Measurements from ENCODE around the gene ACBD3.
A peak's percentile ranks its signal among the peaks of the same experiment; 100 is the strongest.

The ACBD3 gene

DNA sequence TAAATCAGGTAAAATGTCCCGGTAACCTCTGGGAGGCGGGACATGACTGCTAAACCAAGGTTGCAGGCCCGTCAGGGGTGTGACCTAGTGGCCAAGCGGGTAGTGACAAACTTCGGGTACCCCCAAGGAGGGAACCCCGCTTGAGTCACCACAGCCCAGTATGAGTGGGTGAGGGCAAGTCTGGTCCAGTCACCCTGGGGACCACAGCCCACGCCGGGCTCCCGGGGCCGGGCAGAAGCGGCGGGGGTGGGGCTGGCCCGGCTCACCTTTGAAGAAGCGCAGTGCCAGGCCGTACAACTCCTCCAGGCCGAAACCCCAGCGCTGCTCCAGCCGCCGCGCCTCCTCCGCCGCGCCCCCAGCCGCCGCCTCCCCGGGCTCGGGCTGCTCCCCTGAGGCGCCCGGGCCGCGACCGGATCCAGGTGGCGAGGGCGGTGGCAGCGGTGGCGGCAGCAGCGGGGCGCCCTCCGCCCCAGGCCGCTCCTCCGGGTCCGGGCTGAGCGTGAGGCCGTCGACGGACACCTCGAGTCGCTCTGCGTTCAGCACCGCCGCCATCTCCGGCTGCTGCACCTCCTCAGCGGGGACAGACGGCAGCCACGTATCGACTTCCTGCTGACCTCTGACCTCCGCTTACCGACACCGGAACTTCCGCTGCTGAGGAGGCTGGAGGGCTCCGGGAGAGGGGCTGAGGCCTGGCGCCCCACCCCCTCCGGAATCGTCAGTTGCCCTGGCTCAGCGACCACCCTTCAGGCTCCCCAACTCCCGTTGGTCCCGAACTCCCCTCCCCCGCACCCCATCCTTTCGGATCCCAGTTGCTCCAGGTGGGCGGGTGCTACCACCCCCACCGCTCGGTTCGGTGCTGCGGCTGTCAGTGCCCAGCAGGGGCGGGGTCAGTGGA, at the start of gene ACBD3:
TSS of gene ACBD3 (minus strand) at position 618 of the 895 bp plus-strand sequence. CDS start at position 552, 66 bp downstream.
- peak within 1 kb of the TSS; percentile 83 to 98 (median 95) for H3K27ac ChIP-seq

DNA sequence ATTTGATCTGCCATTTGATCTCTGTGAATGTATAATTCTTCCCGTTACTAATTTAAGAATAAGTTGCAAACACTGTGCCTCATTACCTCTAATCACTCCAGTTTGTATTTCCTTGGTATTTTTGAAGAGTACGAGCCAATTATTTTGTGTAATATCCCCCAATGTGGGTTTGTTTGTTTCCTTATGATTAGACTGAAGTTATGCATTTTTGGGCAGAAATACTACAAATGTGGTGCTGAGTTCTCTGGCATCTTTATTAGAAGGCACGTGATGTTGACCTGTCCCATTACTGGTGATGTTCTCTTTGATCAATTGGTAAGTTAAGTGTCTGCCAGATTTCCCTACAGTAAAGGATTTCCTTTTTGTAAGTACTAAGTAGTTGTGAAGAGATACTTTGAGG, 47.3 kb upstream of the ACBD3 start:
- H3K27ac ChIP-seq: no peak overlapping the region
- H3K4me3 ChIP-seq: no peak overlapping the region

More for the DNA sequence above, at the start of gene ACBD3:
- H3K4me3 ChIP-seq: peak within 1 kb of the TSS; percentile 57 to 87 (median 78)

DNA sequence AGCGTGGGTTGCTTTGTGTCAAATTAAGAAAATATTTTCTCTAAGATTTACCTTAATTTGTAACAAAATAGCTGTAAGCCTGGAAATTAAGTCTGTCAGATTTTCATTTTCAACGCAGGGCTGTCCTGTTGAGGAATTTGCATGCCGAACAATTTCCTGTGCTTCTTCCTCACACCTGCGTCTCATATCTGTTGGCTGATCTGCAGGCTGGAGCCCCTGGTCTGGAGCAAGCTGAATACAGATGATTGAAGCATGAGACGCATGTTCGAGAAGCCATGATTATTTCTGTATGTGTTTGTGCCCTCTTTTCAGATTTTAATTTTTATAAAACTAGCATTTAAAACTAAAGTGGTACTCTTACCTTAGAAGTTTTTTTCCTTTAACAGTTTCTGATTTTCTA, 46.8 kb upstream of the ACBD3 start:
- Histone ChIP-seq H3K4me3 (no peak overlapping the region), H3K27ac (no peak overlapping the region)

DNA sequence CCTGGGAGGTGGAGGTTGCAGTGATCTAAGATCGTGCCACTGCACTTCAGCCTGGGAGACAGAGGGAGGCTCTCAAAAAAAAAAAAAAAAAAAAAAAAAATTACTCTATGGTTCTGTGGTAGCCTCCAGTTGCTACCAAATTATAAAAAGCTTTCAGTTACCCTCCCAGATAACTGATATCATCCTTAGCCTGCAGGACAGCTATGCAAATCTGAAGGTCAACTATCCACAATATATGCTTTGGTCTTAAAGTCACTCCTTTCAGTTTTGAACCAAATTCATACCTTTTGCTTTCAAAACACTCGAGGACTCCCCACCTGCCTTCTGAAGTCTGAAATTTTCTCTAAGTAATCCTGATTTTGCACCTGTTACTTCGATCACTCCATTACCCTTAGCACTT, 40.1 kb upstream of the ACBD3 start:
- H3K27ac ChIP-seq: no peak overlapping the region
- H3K4me3 ChIP-seq: no peak overlapping the region

DNA sequence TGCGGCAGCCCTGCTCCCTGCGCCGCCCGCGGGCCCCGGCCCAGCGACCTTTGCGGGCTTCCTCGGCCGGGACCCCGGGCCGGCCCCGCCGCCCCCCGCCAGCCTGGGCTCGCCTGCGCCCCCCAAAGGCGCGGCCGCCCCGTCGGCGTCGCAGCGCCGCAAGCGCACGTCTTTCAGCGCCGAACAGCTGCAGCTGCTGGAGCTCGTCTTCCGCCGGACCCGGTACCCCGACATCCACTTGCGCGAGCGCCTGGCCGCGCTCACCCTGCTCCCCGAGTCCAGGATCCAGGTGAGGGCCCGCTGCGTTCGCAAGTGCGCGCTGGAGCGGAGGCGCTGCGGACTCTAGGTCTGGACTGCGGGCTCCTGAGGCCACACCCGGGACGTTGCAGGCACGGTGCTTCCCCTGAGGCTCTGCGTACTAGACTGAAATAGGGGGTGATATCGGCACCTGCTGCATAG, 37.3 kb upstream of the ACBD3 start:
- H3K27ac ChIP-seq: no peak overlapping the region
- H3K4me3 ChIP-seq: peak overlapping the region in 6 of 7 experiments; percentile 22 to 46 (median 36)

DNA sequence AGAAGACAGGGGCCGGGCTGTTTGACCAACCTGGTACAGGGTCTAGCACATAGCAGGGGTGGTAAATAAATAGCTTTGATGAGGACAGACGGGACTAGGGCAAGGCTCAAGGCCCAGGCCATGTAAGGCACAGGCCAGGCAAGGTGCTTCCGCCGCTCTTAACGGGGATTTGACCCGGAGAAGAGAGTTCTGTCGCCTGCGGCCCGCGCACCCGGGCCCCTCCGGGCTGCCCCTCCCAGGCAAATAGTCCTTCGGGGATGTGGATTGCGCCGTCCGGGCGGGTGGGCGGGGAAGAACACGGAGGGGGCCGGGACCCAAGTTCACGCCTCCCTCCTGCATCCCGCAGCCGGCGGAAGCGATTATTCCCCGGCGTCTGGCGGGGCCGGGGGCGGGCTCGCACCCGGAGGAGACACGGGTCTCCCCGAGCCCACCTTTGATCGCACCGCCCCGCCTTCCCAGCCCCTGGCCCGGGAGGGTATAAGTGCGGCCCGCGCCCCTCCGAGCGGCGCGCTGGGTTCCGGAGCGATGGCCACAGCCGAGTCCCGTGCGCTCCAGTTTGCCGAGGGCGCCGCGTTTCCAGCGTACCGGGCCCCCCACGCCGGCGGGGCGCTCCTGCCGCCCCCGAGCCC, 36.7 kb upstream of the ACBD3 start, which contains the start of gene MIXL1:
TSS of gene MIXL1 (plus strand) at position 508 of the 629 bp plus-strand sequence. CDS start at position 526, 18 bp downstream.
- Histone ChIP-seq H3K27ac (no peak within 1 kb of the TSS), H3K4me3 (peak within 1 kb of the TSS; percentile 19 to 46 (median 35))

DNA sequence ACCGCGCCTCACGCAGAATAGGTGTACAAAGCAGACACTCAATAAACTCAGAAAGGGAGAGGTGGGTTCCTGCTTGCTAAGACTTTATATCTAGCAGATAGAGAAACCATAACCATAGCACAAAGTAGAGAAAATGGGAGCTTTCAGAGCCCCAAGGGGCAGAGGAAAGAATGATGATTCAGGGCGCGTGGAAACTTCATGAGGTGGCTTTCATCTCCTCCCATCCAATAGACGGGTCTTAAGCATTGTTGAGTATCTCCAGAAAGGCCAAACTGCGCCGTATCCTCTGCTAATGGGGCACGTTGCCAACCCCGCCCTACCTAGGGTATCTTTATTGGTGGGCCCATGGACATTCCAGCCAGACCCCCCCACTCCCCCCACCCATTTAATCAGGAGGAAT, 36.1 kb upstream of the ACBD3 start:
- no peak overlapping the region for H3K27ac ChIP-seq
- no peak overlapping the region for H3K4me3 ChIP-seq

DNA sequence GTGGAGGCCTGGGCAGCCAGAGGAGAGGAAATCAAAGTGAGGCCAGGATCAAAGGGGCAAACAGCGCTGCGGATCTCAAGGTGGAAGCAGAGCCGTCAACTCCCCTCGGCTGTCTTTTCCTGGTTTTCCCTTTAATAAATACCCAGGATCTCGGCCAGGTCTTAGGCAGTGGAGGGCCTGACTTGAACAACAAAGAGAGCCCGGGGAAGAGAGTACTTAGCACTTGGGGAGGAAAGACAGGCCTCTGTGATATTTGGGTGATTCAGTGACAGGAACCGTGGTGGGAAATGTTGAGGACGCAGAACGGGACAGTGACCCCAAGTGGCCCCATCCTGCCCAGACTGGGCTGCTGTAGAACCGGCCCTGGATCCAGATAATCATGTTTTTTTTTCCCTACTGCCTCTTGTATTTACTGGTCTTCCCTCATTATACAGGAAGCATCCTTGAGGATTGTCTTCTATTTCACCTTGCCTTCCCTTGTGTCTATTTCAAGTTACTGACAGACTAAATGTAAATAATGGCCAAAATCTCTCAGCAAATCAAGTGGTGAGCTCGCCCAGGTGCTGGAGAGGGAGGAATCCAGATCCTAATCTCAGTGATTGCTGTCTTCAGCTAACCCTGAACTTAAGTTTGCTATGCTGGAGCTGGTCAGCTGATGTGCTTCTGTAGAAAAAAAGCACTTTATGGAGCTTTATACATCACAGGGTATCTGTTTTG, 34.1 kb upstream of the ACBD3 start:
- no peak overlapping the region for H3K4me3 ChIP-seq
- peak overlapping the region in 1 of 21 experiments; percentile 69 for H3K27ac ChIP-seq

DNA sequence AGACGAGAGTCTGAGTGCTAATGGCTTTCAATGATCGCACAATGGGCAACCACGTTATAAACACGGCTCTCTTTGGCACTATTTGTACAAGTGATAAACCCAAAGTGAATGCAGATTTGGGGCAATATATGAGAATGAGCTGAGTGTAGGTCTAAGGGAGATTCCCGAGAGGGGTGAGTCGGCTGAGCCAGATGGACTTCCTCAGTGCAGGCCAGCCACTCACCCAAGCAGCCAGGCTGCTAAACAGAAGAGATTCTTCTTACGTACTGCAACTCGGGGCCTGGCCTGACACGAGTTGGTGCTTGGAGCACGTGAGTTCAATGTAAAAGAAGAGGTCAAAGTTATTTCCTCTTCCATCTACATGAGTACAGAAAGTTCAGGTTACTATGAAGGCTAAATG, 30.7 kb upstream of the ACBD3 start:
- no peak overlapping the region for H3K27ac ChIP-seq

DNA sequence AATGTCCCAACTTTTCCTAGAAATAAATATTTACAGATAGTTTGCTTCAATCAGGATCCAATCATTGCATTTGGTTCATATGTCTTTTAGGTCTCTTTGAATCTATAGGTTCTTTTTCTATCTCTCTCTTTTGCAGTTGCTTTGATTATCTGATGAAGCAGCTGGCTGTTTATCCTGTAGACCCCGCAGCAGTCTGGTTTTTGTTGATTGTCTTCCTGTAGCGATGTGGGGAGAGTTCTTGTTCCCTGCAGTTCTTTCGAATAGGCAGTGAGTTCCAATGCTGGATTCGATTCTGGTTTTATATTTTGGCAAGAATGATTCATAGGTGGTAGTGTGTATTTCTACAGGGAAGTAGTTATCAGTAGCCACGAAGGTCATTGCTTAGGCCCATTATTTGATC, 29.5 kb upstream of the ACBD3 start:
- no peak overlapping the region for H3K4me3 ChIP-seq
- no peak overlapping the region for H3K27ac ChIP-seq

More for the DNA sequence above, 30.7 kb upstream of the ACBD3 start:
- H3K4me3 ChIP-seq: no peak overlapping the region

DNA sequence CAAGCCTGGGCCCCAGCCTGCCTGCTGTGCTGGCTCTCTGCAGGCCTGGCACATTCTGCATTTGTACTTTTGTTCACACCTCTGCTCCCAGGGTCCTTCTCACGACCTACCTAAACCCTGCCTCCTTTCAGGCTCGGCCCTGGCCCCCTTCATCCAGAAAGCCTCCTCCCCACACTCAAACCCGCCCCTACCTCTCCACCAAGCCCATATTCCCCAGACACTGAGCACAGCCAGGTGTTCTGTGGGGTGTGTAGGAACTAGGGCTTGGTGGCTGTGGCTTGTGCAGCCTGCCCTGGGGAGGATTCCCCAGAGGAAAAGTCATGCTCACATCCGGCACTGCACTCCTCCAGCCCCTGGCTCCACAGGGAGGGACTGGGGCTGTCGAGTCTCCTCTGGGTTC, 28.7 kb upstream of the ACBD3 start:
- Histone ChIP-seq H3K4me3 (no peak overlapping the region), H3K27ac (no peak overlapping the region)

DNA sequence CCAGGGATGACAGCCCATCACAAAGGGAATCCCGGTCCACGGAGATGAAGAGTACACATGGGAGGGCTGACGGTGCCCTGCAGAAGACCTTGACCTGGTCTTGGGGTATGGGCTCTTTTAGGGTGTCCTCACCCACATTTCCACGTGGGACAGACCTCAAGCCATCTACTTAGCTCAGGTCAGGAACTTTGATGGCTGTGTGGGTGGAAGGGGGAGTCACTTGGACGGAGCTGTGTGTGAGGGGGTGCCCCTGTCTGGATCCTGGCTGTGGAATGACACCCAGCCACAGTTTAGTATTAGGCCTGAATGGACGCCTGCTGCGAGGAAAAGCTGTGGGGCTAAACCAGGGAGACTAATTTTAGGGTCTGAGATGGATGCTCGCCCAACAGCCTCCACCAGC, 26.0 kb upstream of the ACBD3 start:
- no peak overlapping the region for H3K27ac ChIP-seq
- H3K4me3 ChIP-seq: no peak overlapping the region

DNA sequence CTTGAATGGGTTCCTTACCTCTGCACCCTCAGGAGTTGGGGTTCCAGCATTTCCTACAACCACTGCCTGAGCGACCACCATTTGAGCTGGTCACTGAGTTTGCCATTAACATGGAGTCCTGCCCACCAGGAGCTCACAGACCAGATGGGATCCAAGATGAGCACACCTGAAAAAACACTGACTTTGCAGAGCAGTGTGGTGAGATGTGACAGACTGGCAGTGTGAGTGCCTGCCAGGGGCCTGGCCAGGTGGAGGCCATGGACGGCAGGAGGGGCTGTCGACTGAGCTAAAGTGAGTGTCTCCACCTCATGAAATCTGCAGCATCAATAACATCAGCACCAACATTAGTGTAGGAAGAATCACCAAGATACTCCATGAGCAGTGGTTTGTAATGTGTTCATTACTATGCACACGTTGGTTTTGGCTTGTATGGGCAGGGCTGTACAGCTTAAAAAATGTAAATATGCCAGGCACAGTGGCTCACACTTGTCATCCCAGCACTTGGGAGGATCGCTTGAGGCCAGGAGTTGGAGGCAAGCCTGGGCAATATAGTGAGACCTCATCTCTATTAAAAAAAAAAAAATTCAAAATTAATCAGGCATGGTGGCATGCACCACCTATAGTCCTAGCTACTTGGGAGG, 24.8 kb upstream of the ACBD3 start:
- H3K27ac ChIP-seq: no peak overlapping the region
- H3K4me3 ChIP-seq: no peak overlapping the region

DNA sequence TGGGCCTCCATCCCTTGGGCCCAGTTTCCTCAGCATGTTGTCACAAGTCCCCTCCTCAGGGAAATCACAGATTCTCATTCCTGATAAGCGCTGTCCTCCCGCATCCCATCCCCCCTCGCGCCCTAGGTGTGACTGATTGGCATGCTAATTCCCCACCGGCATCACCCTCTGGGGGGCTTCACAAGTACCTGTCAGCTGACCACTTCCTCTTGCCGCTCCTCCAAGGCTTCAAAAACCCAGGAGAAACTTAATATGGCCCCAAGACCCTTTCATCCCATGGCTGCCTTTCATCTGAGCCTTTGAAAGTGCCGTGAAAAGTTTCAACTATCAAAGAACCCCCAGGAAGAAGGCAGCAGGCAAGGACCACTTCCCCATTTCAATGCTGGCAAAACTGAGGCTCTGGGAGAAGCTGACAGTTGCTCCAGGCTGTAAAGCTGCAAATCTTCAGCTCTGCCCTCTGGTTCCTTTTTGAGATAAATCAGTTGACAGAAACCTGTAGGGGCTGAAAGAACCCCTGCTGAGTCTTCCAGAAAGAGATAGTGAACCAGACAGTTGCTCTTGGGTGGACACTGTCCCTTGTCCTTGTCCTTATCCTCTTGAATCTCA, 24.1 kb upstream of the ACBD3 start:
- Histone ChIP-seq H3K27ac (no peak overlapping the region), H3K4me3 (no peak overlapping the region)

DNA sequence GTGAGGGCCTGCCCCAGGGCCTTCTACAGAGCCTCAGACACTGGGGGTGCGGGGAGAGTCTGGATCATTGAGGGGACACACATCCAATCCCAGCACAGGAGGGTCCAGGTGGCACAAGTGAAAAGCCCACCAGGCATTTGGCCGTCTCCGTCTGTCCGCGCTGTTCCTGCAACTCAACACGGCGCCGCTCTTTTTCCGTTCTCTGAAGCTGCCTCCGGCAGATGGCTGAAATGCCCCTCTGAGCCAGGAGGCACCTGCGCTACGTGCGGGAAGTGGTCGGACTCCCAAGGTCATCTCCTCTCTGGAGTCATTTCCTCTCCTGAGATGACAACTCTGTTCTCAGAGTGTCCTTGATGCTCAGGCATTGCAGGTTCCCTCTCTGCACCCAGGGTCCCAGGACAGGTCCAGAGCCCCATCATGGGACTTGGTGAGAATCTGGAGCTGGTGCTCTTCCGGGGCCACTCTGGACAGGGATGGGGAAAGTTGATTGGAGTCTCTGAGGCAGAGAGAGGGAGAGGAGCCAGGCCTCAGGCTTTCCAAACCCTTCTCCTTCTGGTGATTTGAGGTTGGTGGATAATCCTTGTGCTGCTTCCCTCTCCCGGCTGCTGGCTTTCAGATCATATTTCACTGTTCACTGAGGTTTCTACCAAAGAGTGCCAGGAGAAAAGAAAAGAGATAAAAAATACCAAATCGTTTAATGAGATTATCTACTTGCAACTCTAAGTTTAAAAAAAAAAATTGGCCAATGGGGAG, 22.9 kb upstream of the ACBD3 start:
- Histone ChIP-seq H3K4me3 (no peak overlapping the region), H3K27ac (no peak overlapping the region)

DNA sequence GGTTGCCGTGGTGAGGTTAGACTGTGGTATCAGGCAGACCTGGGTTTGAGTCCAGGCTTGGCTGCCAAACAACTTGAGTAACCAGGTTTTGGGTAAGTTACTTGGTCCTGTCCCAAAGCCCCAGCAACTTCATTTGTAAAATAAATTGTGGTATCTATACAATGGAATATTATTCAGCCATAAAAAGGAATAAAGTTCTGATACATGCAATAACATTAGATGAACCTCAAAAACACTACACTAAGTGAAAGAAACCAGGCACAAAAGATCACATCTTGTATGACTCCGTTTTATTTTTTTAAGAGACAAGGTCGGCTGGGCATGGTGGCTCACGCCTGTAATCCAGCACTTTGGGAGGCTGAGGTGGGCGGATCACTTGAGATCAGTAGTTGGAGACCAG, 20.5 kb upstream of the ACBD3 start:
- Histone ChIP-seq H3K27ac (no peak overlapping the region), H3K4me3 (no peak overlapping the region)

DNA sequence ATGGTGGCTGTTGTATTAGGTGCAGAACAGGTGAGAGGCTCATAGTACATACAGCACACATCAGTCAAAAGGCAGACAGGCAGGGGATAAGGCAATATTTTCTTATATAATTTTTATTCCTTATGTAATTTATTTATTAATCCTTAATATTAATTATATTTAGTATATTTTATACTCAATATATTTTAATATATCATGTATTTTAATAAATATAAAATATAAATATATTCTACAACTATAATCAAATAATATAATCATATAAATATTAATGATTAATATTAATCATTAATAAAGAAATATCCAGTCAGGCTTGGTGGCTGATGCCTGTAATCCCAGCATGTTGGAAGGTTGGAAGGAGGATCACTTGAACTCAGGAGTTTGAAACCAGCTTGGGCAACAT, 17.7 kb upstream of the ACBD3 start:
- no peak overlapping the region for H3K4me3 ChIP-seq
- H3K27ac ChIP-seq: no peak overlapping the region

DNA sequence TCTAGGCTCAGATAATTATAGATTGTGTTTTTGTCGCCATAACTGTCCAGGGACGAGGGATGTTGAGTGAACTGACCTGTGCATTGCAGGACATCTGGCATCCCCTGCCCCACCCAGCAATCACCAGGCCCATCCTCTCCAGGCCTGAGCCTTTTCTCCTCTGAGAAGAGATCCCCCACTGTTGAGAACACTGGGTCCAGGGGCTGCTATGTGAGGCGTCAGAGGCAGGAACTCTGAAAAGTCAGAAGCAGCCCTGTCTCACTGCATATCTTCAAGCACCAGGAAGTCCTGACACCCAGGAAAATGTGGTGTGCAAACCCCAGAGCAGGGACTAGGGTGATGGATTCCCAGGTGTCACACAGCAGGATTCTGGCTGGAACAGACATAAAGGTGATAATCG, 17.1 kb upstream of the ACBD3 start:
- H3K27ac ChIP-seq: no peak overlapping the region
- no peak overlapping the region for H3K4me3 ChIP-seq

DNA sequence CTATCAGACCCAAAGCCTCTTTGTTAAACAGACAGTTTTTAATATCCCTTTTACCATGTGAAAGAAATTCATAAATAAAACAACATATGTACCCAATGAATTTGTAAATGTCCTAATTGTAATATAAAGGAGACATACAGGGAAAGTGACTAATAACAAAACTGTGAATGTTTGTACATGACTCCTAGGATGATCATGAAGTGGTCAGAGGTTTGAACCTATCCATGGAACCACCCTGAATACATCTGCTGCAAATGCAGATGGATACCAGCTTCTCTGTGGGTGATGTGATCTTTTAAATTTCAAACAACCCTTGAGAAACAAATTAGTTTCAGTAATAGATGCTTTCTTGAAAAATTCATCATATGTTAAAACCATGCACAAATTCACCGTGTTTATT, 16.7 kb upstream of the ACBD3 start:
- H3K4me3 ChIP-seq: no peak overlapping the region
- H3K27ac ChIP-seq: no peak overlapping the region

Data from skin epidermis (tissue), 12 donors.